Progenitor cell of endocrine pancreas (in vitro differentiated cells): Measurements from ENCODE around the gene PMFBP1. TPM values are rescaled to one million over a fixed set of nuclear protein-coding genes. Genes with fewer than 3 reads are reported as not detected.

Experiments
- DNase-seq: peaks from one replicate; pipeline ENCODE4 v3.0.0; 2021; ENCODE audit warnings: low spot score; ENCODE audit not compliant: unreplicated experiment
- H3K27ac Mint-ChIP-seq: 2 replicates; pipeline ENCODE4 v1.8.0; 2021; ENCODE audit warnings: mild to moderate bottlenecking, moderate library complexity, mixed read lengths
- H3K27me3 Mint-ChIP-seq: 2 replicates; pipeline ENCODE4 v1.8.0; 2021; ENCODE audit warnings: mixed read lengths
- H3K36me3 Mint-ChIP-seq: 2 replicates; pipeline ENCODE4 v1.8.0; 2022; ENCODE audit warnings: mixed read lengths; ENCODE audit not compliant: insufficient read depth
- H3K4me1 Mint-ChIP-seq: 2 replicates; pipeline ENCODE4 v1.8.0; 2021; ENCODE audit warnings: low read depth, mixed read lengths
- H3K4me3 Mint-ChIP-seq: 2 replicates; pipeline ENCODE4 v1.8.0; 2021; ENCODE audit warnings: low read depth, mild to moderate bottlenecking, moderate library complexity, mixed read lengths
- H3K9me3 Mint-ChIP-seq: 2 replicates; pipeline ENCODE4 v1.8.0; 2021; ENCODE audit warnings: low read depth, mixed read lengths
- total RNA-seq: library from RNA; stranded (reverse); gene quantifications from 2 replicates; pipeline ENCODE4 v1.2.1, GENCODE V29; 2021
- TF ChIP-seq, protein P1 (sequence below): fragments of 200-600 bp; sonication (generic); IDR thresholded peaks from one replicate; pipeline ENCODE4 v1.5.0; 2021; ENCODE audit warnings: antibody characterized with exemption, mild to moderate bottlenecking; ENCODE audit not compliant: unreplicated experiment

The PMFBP1 gene
- total RNA-seq, 1 donor from 2014 or later, result 3.9 TPM

- no peak for DNase-seq
- Mint-ChIP-seq H3K27ac (no peak overlapping the region), H3K27me3 (peaks cover 19% of the 10 kb centered on the region), H3K36me3 (peaks cover 9% of the 10 kb centered on the region), H3K4me1 (peaks cover 8% of the 10 kb centered on the region), H3K4me3 (no peak overlapping the region), H3K9me3 (peaks cover 16% of the 10 kb centered on the region)
- TF ChIP-seq, protein P1, sequence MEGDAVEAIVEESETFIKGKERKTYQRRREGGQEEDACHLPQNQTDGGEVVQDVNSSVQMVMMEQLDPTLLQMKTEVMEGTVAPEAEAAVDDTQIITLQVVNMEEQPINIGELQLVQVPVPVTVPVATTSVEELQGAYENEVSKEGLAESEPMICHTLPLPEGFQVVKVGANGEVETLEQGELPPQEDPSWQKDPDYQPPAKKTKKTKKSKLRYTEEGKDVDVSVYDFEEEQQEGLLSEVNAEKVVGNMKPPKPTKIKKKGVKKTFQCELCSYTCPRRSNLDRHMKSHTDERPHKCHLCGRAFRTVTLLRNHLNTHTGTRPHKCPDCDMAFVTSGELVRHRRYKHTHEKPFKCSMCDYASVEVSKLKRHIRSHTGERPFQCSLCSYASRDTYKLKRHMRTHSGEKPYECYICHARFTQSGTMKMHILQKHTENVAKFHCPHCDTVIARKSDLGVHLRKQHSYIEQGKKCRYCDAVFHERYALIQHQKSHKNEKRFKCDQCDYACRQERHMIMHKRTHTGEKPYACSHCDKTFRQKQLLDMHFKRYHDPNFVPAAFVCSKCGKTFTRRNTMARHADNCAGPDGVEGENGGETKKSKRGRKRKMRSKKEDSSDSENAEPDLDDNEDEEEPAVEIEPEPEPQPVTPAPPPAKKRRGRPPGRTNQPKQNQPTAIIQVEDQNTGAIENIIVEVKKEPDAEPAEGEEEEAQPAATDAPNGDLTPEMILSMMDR, result no peak
Observed at GRCh38 chr16:72214821-72215220, 42.9 kb upstream of the PMFBP1 start.

- DNase-seq, result no peak
- H3K27me3 Mint-ChIP-seq, result peaks cover 39% of the 10 kb centered on the region
- H3K4me3 Mint-ChIP-seq, result no peak overlapping the region
- H3K9me3 Mint-ChIP-seq, result peaks cover 16% of the 10 kb centered on the region
- H3K36me3 Mint-ChIP-seq, result peaks cover 9% of the 10 kb centered on the region
- TF ChIP-seq, protein P1, result no peak
- no peak overlapping the region for H3K27ac Mint-ChIP-seq
- H3K4me1 Mint-ChIP-seq, result peaks cover 6% of the 10 kb centered on the region
Observed at GRCh38 chr16:72211110-72211509, 39.2 kb upstream of the PMFBP1 start.

- peaks cover 45% of the 10 kb centered on the region for H3K27me3 Mint-ChIP-seq
- TF ChIP-seq, protein P1, result no peak
- no peak overlapping the region for H3K4me3 Mint-ChIP-seq
- H3K27ac Mint-ChIP-seq, result no peak overlapping the region
- peaks cover 7% of the 10 kb centered on the region for H3K36me3 Mint-ChIP-seq
- peaks cover 12% of the 10 kb centered on the region for H3K9me3 Mint-ChIP-seq
- DNase-seq, result no peak
- H3K4me1 Mint-ChIP-seq, result peaks cover 6% of the 10 kb centered on the region
Observed at GRCh38 chr16:72210555-72210954, 38.6 kb upstream of the PMFBP1 start.

DNA sequence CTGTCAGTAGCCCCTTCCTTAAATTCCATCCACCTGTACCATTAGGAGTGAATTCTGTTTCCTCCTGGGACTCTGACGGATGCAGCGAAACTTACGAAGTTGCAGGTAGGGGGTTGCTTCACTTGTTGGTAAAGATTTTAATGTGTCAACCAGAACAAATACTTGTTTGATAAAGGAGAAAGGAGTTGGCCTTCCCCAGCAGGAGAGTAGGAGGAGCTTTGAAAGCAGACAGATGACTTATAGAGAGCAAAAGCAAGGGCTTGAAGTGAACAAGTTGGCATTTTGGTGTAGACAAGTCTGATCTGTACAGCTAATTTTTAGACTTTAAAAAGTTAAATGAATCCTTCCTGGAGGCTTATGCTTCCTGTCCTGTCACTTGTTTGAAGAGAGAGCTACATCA, 38.1 kb upstream of the PMFBP1 start:
- TF ChIP-seq, protein P1, result no peak
- Mint-ChIP-seq H3K9me3 (peaks cover 7% of the 10 kb centered on the region), H3K27ac (no peak overlapping the region), H3K4me1 (peaks cover 6% of the 10 kb centered on the region), H3K36me3 (peaks cover 6% of the 10 kb centered on the region), H3K27me3 (peaks cover 49% of the 10 kb centered on the region), H3K4me3 (no peak overlapping the region)
- no peak for DNase-seq

- no peaks in the 10 kb centered on the region for H3K36me3 Mint-ChIP-seq
- no peak overlapping the region for H3K4me3 Mint-ChIP-seq
- peaks cover 28% of the 10 kb centered on the region for H3K4me1 Mint-ChIP-seq
- TF ChIP-seq, protein P1, result no peak
- DNase-seq, result no peak
- H3K27ac Mint-ChIP-seq, result no peak overlapping the region
- H3K27me3 Mint-ChIP-seq, result peaks cover 59% of the 10 kb centered on the region
- no peaks in the 10 kb centered on the region for H3K9me3 Mint-ChIP-seq
Observed at GRCh38 chr16:72206299-72206698, 34.3 kb upstream of the PMFBP1 start.
